Frontal cortex (tissue), 4 donors: Measurements from ENCODE around the gene ASH1L. TPM values are rescaled to one million over a fixed set of nuclear protein-coding genes. Genes with fewer than 3 reads are reported as not detected.
"Not testable (repeated sequence)": the region's sequence is repeated elsewhere in the genome, so short reads cannot be mapped to it uniquely, and the experiment has no call there.

Experiments
- DNase-seq, 2 donors: peaks; one replicate each; pipeline ENCODE4 v3.0.0; 2012; ENCODE audit warnings: low spot score in 2 of 2
- FAIRE-seq: peaks from 2 replicates; lab custom pipeline; 2012; peaks lifted over from hg19 to GRCh38; lab: Jason Lieb, UNC
- small RNA-seq: library from RNA; depleted of rRNA; stranded (forward); fragments of <200 nt; gene quantifications from one replicate; pipeline ENCODE3, GENCODE V24; 2014
- total RNA-seq: library from RNA; depleted of rRNA; stranded (reverse); fragments of >200 nt; gene quantifications from one replicate; pipeline ENCODE4 v1.2.3, GENCODE V29; 2014
- donor health status: control.
- donor health status: control.
- donor health status: control.

Gene ASH1L
- total RNA-seq, 1 donor from 2014 or later, result 56.7 TPM

- no peak for DNase-seq
- no peak for FAIRE-seq
Measured at GRCh38 chr1:155295942-155296267, 266.7 kb downstream of the ASH1L start.

GRCh38 chr1:155295183-155295941 is 267.2 kb downstream of the ASH1L start:
- FAIRE-seq (no peak), DNase-seq (no peak)

GRCh38 chr1:155294520-155295182 is 268.0 kb downstream of the ASH1L start:
- FAIRE-seq, result no peak
- DNase-seq, result no peak

GRCh38 chr1:155293086-155293749 is 269.4 kb downstream of the ASH1L start:
- DNase-seq (no peak), FAIRE-seq (no peak)

DNA sequence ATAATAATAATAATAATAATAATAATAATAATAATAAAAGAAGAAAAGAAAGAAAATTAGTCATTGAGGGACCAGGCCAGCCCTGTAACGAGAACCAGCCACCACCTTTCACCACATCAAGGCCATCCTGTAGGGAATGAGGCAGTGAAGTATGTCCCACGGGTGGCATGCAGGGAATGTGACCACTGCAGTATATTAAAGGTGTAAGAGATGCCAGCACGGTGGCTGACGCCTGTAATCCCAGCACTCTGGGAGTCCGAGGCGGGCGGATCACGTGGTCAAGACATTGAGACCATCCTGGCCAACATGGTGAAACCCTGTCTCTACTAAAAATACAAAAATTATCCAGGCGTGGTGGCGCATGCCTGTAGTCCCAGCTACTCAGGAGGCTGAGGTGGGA is 271.6 kb downstream of the ASH1L start:
- not testable (repeated sequence) for DNase-seq, FAIRE-seq

- DNase-seq (no peak), FAIRE-seq (no peak)
Measured at GRCh38 chr1:155287987-155288543, 274.5 kb downstream of the ASH1L start.

- FAIRE-seq, result no peak
- no peak for DNase-seq
Measured at GRCh38 chr1:155286544-155286943, 276.1 kb downstream of the ASH1L start.

GRCh38 chr1:155285631-155286044 is 277.0 kb downstream of the ASH1L start:
- no peak for FAIRE-seq

More at GRCh38 chr1:155285631-155286044, 277.0 kb downstream of the ASH1L start:
- no peak for DNase-seq

Small RNAs within 50 kb of the gene (small RNA-seq; reads per million reads assigned to genes)
- gene AL353807.4, result not detected
- not detected for gene RNU6-106P
- gene RNU6-1297P, result not detected

Other genes with a start within 250 kb of the ASH1L start
- gene RUSC1, start 241.9 kb downstream of the ASH1L start, total RNA-seq, result 44.8 TPM
- gene MSTO1, start 47.4 kb upstream of the ASH1L start, total RNA-seq, result 21.6 TPM
- gene YY1AP1, start 126.0 kb upstream of the ASH1L start, total RNA-seq, result 527 TPM
- 39.1 TPM for gene DAP3, start 126.3 kb upstream of the ASH1L start, total RNA-seq